ENCODE data around the gene PTPRD. TPM values are rescaled to one million over a fixed set of nuclear protein-coding genes. Genes with fewer than 3 reads are reported as not detected.

The PTPRD gene
- total RNA-seq, 1 experiment from 2014 or later = not detected

DNA sequence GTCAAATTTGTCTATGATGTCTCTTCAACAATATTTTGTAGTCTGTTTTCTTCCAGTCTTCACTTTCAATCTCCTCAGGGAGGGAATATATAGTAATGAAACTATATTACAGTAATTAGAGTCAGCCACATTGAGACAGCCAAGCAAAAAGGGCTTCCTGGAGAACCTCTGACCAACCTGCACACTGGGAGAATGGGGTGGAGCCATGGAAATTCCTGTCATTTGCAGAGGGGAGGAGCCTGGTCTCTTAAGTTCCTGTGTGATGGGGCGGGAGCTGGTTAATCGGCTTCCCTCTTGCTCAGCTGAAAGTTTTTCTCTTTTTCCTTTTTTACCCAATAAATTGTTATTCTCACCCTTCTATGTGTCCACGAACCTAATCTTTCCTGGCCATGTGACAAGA is 1220.0 kb downstream of the PTPRD start:
- no peak overlapping the region for H3K27ac ChIP-seq (ENCODE audit: low read length)
- ATAC-seq = no peak
- intact Hi-C loops (cut with micrococcal nuclease; ENCODE audit: unreplicated experiment) = no loop called here
- CTCF ChIA-PET = no interaction called here
- no peak overlapping the region for H3K4me3 ChIP-seq (ENCODE audit: low read depth in 2 of 2, low read length in 2 of 2)
- H3K9me3 ChIP-seq (ENCODE audit: control insufficient read depth, insufficient read depth, low read depth, low read length) = no peaks in the 10 kb centered on the region
- no peaks in the 10 kb centered on the region for H3K4me1 ChIP-seq (ENCODE audit: control insufficient read depth, insufficient read depth, low read length)
- POLR2A ChIA-PET = no interaction called here
- H3K27me3 ChIP-seq (ENCODE audit: control insufficient read depth, insufficient read depth, low read length) = no peaks in the 10 kb centered on the region
- in situ Hi-C loops (cut with HindIII; ENCODE audit: low pct_unique_long_range_greater_than_20kb, low sequenced_read_pairs) = no loop called here
- TF ChIP-seq SIN3A (IDR thresholded peaks at IDR 0.05; ENCODE audit: borderline replicate concordance, insufficient read depth, low read depth, low read length) (no peak), TCF7L2 (IDR thresholded peaks at IDR 0.05; ENCODE audit: low read depth, low read length) (no peak), REST (IDR thresholded peaks at IDR 0.05; ENCODE audit: insufficient read depth in 1 of 2, low read depth in 2 of 2, low read length in 1 of 2) (no peak), POLR2AphosphoS5 (IDR thresholded peaks at IDR 0.05; ENCODE audit: low read depth, low read length) (no peak)
- TF ChIP-seq, protein P1, sequence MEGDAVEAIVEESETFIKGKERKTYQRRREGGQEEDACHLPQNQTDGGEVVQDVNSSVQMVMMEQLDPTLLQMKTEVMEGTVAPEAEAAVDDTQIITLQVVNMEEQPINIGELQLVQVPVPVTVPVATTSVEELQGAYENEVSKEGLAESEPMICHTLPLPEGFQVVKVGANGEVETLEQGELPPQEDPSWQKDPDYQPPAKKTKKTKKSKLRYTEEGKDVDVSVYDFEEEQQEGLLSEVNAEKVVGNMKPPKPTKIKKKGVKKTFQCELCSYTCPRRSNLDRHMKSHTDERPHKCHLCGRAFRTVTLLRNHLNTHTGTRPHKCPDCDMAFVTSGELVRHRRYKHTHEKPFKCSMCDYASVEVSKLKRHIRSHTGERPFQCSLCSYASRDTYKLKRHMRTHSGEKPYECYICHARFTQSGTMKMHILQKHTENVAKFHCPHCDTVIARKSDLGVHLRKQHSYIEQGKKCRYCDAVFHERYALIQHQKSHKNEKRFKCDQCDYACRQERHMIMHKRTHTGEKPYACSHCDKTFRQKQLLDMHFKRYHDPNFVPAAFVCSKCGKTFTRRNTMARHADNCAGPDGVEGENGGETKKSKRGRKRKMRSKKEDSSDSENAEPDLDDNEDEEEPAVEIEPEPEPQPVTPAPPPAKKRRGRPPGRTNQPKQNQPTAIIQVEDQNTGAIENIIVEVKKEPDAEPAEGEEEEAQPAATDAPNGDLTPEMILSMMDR (IDR thresholded peaks at IDR 0.05) = no peak
- no peaks in the 10 kb centered on the region for H3K36me3 ChIP-seq (ENCODE audit: control insufficient read depth, insufficient read depth, low read length)
- DNase-seq (ENCODE audit: low read depth, low spot score) = no peak
- no TSS peak for BruUV-seq (replicated peaks)

- POLR2A ChIA-PET = no interaction called here
- Histone ChIP-seq H3K4me1 (ENCODE audit: control insufficient read depth, insufficient read depth, low read length) (no peaks in the 10 kb centered on the region), H3K27me3 (ENCODE audit: control insufficient read depth, insufficient read depth, low read length) (no peaks in the 10 kb centered on the region), H3K9me3 (ENCODE audit: control insufficient read depth, insufficient read depth, low read depth, low read length) (no peaks in the 10 kb centered on the region), H3K4me3 (ENCODE audit: low read depth in 2 of 2, low read length in 2 of 2) (no peak overlapping the region), H3K36me3 (ENCODE audit: control insufficient read depth, insufficient read depth, low read length) (no peaks in the 10 kb centered on the region), H3K27ac (ENCODE audit: low read length) (no peak overlapping the region)
- intact Hi-C loops (cut with micrococcal nuclease; ENCODE audit: unreplicated experiment) (no loop called here), in situ Hi-C loops (cut with HindIII; ENCODE audit: low pct_unique_long_range_greater_than_20kb, low sequenced_read_pairs) (no loop called here)
- DNase-seq (ENCODE audit: low read depth, low spot score) (no peak), ATAC-seq (no peak)
- CTCF ChIA-PET = no interaction called here
- TF ChIP-seq, protein P1 (IDR thresholded peaks at IDR 0.05) = no peak
- TF ChIP-seq REST (IDR thresholded peaks at IDR 0.05; ENCODE audit: insufficient read depth in 1 of 2, low read depth in 2 of 2, low read length in 1 of 2) (no peak), TCF7L2 (IDR thresholded peaks at IDR 0.05; ENCODE audit: low read depth, low read length) (no peak), SIN3A (IDR thresholded peaks at IDR 0.05; ENCODE audit: borderline replicate concordance, insufficient read depth, low read depth, low read length) (no peak), POLR2AphosphoS5 (IDR thresholded peaks at IDR 0.05; ENCODE audit: low read depth, low read length) (no peak)
- no TSS peak for BruUV-seq (replicated peaks)
These were observed 1222.9 kb downstream of the PTPRD start for GRCh38 chr9:9389904-9390303.
